OCI-LY7 (cell line): ENCODE results near the gene EHD4.

ENCODE experiments used
- CTCF ChIP-seq: fragments of 200-600 bp; sonication (generic); conservative IDR thresholded peaks from 2 replicates; pipeline ENCODE4 v1.5.1; 2014; ENCODE audit warnings: mild to moderate bottlenecking, antibody characterized with exemption, low read length, moderate library complexity, mixed read lengths
- EZH2phosphoT487 ChIP-seq: fragments of 200-600 bp; sonication (generic); IDR thresholded peaks from 2 replicates; pipeline ENCODE4 v1.6.1; 2018; ENCODE audit warnings: low read depth, borderline replicate concordance, mild to moderate bottlenecking, mixed run types, antibody characterized with exemption, low read length, moderate library complexity, mixed read lengths

GRCh38 chr15:41966920-41967465 is 5.4 kb downstream of the EHD4 start:
- TF ChIP-seq CTCF (no peak), EZH2phosphoT487 (no peak)
